K562 (cell line): ENCODE results near the gene OMP. TPM values are rescaled to one million over a fixed set of nuclear protein-coding genes. Genes with fewer than 3 reads are reported as not detected.

Experiments
- polyA plus RNA-seq, 8 experiments: library from polyadenylated mRNA; depleted of rRNA in 4 of 8; stranded (reverse) in 5 of 8; unstranded in 3 of 8; fragments of >200 nt; fragmentation: Nextera tagmentation in 2 of 8; fragmentation: Illumina TruSeq in 1 of 8; extraction: Ambion mirVana in 2 of 8; extraction: Trizol in 1 of 8; gene quantifications; 2 replicates each; pipeline versions ENCODE4 v1.2.1 to v1.2.3, GENCODE V29; 2011 to 2014; ENCODE audit warnings: inconsistent platforms in 1 of 8, missing spikeins in 1 of 8
- total RNA-seq, 7 experiments: library from RNA; depleted of rRNA in 6 of 7; stranded (reverse); fragments of >200 nt in 6 of 7; fragmentation: Illumina TruSeq in 2 of 7; extraction: Trizol in 2 of 7; gene quantifications; 2 replicates each; pipeline versions ENCODE4 v1.2.1 to v1.2.3, GENCODE V29; 2011 to 2021; ENCODE audit warnings: low replicate concordance in 1 of 7

OMP gene
- total and polyA plus RNA-seq, 9 of the 15 experiments (the other 6 are each of a cell fraction or from before 2014, with no cell fraction given): not detected

Other genes with a start within 250 kb of the OMP start
- 5.6 and 7.5 TPM in 2 replicates for gene ACER3, start 241.9 kb upstream of the OMP start, total RNA-seq (2014; rRNA removed)
- 9.5 and 13.3 TPM in 2 replicates for gene ACER3, start 241.9 kb upstream of the OMP start, total RNA-seq (2014; rRNA removed; fragmentation: Illumina TruSeq; extraction: Trizol)
- gene ACER3, start 241.9 kb upstream of the OMP start, total RNA-seq (2015; rRNA removed; fragmentation: Illumina TruSeq; extraction: Trizol): 8.6 and 10.3 TPM in 2 replicates
- gene ACER3, start 241.9 kb upstream of the OMP start, total RNA-seq (2021): 10.5 and 13.1 TPM in 2 replicates
- 18.7 and 23.8 TPM in 2 replicates for gene ACER3, start 241.9 kb upstream of the OMP start, polyA plus RNA-seq (2011; rRNA removed)
- gene ACER3, start 241.9 kb upstream of the OMP start, polyA plus RNA-seq (2014; fragmentation: Illumina TruSeq; extraction: Trizol): 8.2 and 11.3 TPM in 2 replicates
- 1 to 10 TPM; 2.0 to 3.0 TPM for gene ACER3, start 241.9 kb upstream of the OMP start, polyA plus RNA-seq (2014; fragmentation: Nextera tagmentation; extraction: Ambion mirVana)
- 6.1 and 6.2 TPM in 2 replicates for gene ACER3, start 241.9 kb upstream of the OMP start, polyA plus RNA-seq (2014; rRNA removed)
- not detected in 2 replicates for gene B3GNT6, start 68.4 kb upstream of the OMP start, total RNA-seq (2014; rRNA removed)
- gene B3GNT6, start 68.4 kb upstream of the OMP start, total RNA-seq (2014; rRNA removed; fragmentation: Illumina TruSeq; extraction: Trizol): not detected in 2 replicates
- gene B3GNT6, start 68.4 kb upstream of the OMP start, total RNA-seq (2015; rRNA removed; fragmentation: Illumina TruSeq; extraction: Trizol): not detected in 2 replicates
- gene B3GNT6, start 68.4 kb upstream of the OMP start, total RNA-seq (2021): not detected in 2 replicates
- 0.03 and 0.04 TPM in 2 replicates for gene B3GNT6, start 68.4 kb upstream of the OMP start, polyA plus RNA-seq (2011; rRNA removed)
- not detected in 2 replicates for gene B3GNT6, start 68.4 kb upstream of the OMP start, polyA plus RNA-seq (2014; fragmentation: Illumina TruSeq; extraction: Trizol)
- gene B3GNT6, start 68.4 kb upstream of the OMP start, polyA plus RNA-seq (2014; fragmentation: Nextera tagmentation; extraction: Ambion mirVana): not detected
- not detected in 2 replicates for gene B3GNT6, start 68.4 kb upstream of the OMP start, polyA plus RNA-seq (2014; rRNA removed)
- gene CAPN5, start 35.9 kb upstream of the OMP start, total RNA-seq (2014; rRNA removed): 0.36 TPM in 1 of 2 replicates, not detected in the other
- 0.04 TPM in 1 of 2 replicates, not detected in the other for gene CAPN5, start 35.9 kb upstream of the OMP start, total RNA-seq (2014; rRNA removed; fragmentation: Illumina TruSeq; extraction: Trizol)
- gene CAPN5, start 35.9 kb upstream of the OMP start, total RNA-seq (2015; rRNA removed; fragmentation: Illumina TruSeq; extraction: Trizol): 0.14 TPM in 1 of 2 replicates, not detected in the other
- 0.40 and 0.44 TPM in 2 replicates for gene CAPN5, start 35.9 kb upstream of the OMP start, total RNA-seq (2021)
- gene CAPN5, start 35.9 kb upstream of the OMP start, polyA plus RNA-seq (2011; rRNA removed): 0.43 and 1.7 TPM in 2 replicates
- gene CAPN5, start 35.9 kb upstream of the OMP start, polyA plus RNA-seq (2014; fragmentation: Illumina TruSeq; extraction: Trizol): 0.13 and 0.44 TPM in 2 replicates
- not detected for gene CAPN5, start 35.9 kb upstream of the OMP start, polyA plus RNA-seq (2014; fragmentation: Nextera tagmentation; extraction: Ambion mirVana)
- 0.05 and 0.12 TPM in 2 replicates for gene CAPN5, start 35.9 kb upstream of the OMP start, polyA plus RNA-seq (2014; rRNA removed)
- gene MYO7A, start 25.4 kb downstream of the OMP start, total RNA-seq (2014; rRNA removed): 0.04 and 0.09 TPM in 2 replicates
- 0.04 TPM in 1 of 2 replicates, not detected in the other for gene MYO7A, start 25.4 kb downstream of the OMP start, total RNA-seq (2014; rRNA removed; fragmentation: Illumina TruSeq; extraction: Trizol)
- gene MYO7A, start 25.4 kb downstream of the OMP start, total RNA-seq (2015; rRNA removed; fragmentation: Illumina TruSeq; extraction: Trizol): 0.07 TPM in 1 of 2 replicates, not detected in the other
- 0.07 and 0.11 TPM in 2 replicates for gene MYO7A, start 25.4 kb downstream of the OMP start, total RNA-seq (2021)
- gene MYO7A, start 25.4 kb downstream of the OMP start, polyA plus RNA-seq (2011; rRNA removed): 0.10 and 0.14 TPM in 2 replicates
- gene MYO7A, start 25.4 kb downstream of the OMP start, polyA plus RNA-seq (2014; fragmentation: Illumina TruSeq; extraction: Trizol): 0.03 and 0.06 TPM in 2 replicates
- gene MYO7A, start 25.4 kb downstream of the OMP start, polyA plus RNA-seq (2014; fragmentation: Nextera tagmentation; extraction: Ambion mirVana): under 1 TPM in 1 of 2 experiments, not detected in 1; 0.01 TPM
- 0.11 TPM in 1 of 2 replicates, not detected in the other for gene MYO7A, start 25.4 kb downstream of the OMP start, polyA plus RNA-seq (2014; rRNA removed)
- gene GDPD4, start 198.8 kb downstream of the OMP start, total RNA-seq (2014; rRNA removed): not detected in 2 replicates
- 0.40 TPM in 1 of 2 replicates, not detected in the other for gene GDPD4, start 198.8 kb downstream of the OMP start, total RNA-seq (2014; rRNA removed; fragmentation: Illumina TruSeq; extraction: Trizol)
- gene GDPD4, start 198.8 kb downstream of the OMP start, total RNA-seq (2015; rRNA removed; fragmentation: Illumina TruSeq; extraction: Trizol): not detected in 2 replicates
- gene GDPD4, start 198.8 kb downstream of the OMP start, total RNA-seq (2021): not detected in 2 replicates
- not detected in 2 replicates for gene GDPD4, start 198.8 kb downstream of the OMP start, polyA plus RNA-seq (2011; rRNA removed)
- not detected in 2 replicates for gene GDPD4, start 198.8 kb downstream of the OMP start, polyA plus RNA-seq (2014; fragmentation: Illumina TruSeq; extraction: Trizol)
- not detected for gene GDPD4, start 198.8 kb downstream of the OMP start, polyA plus RNA-seq (2014; fragmentation: Nextera tagmentation; extraction: Ambion mirVana)
- gene GDPD4, start 198.8 kb downstream of the OMP start, polyA plus RNA-seq (2014; rRNA removed): not detected in 2 replicates